ENCODE data around the gene RPS19.

GRCh38 chr19:41915021-41915775 lies 55.1 kb downstream of the RPS19 start:
- TF ChIP-seq CTCF (IDR thresholded peaks at IDR 0.05; ENCODE audit: poor library complexity) (no peak), EZH2 (IDR thresholded peaks at IDR 0.05; ENCODE audit: borderline replicate concordance) (peak; percentile 33)

Measured in hepatocyte (in vitro differentiated cells).